Keratinocyte (primary cell): Measurements from ENCODE around the gene XRRA1. TPM values are rescaled to one million over a fixed set of nuclear protein-coding genes. Genes with fewer than 3 reads are reported as not detected.
"Not testable (repeated sequence)": the region's sequence is repeated elsewhere in the genome, so short reads cannot be mapped to it uniquely, and the experiment has no call there.

Experiments
- DNase-seq: peaks from one replicate; pipeline ENCODE4 v3.0.0-alpha.2; 2011; ENCODE audit warnings: low read depth, missing footprints, low spot score
- FAIRE-seq: peaks from 2 replicates; lab custom pipeline; 2011; peaks lifted over from hg19 to GRCh38; lab: Jason Lieb, UNC
- H2AFZ ChIP-seq: 2 replicates; pipeline ENCODE4 v1.6.0; 2012; ENCODE audit warnings: low read length, control low read depth, inconsistent platforms; ENCODE audit not compliant: control insufficient read depth
- H3K27ac ChIP-seq: 2 replicates; pipeline ENCODE4 v1.5.1; 2011; ENCODE audit warnings: low read length; ENCODE audit not compliant: control insufficient read depth, insufficient read depth
- H3K27me3 ChIP-seq: 3 replicates; pipeline ENCODE4 v1.6.0; 2011; ENCODE audit warnings: low read length; ENCODE audit not compliant: control insufficient read depth, insufficient read depth; ENCODE audit errors: extremely low read depth
- H3K36me3 ChIP-seq, 2 experiments: 2 replicates in 1 of 2; 3 replicates in 1 of 2; pipeline ENCODE4 v1.5.1; 2011; ENCODE audit warnings: low read length in 2 of 2, mild to moderate bottlenecking in 1 of 2; ENCODE audit not compliant: control insufficient read depth in 2 of 2, insufficient read depth in 2 of 2; ENCODE audit errors: extremely low read depth in 1 of 2
- H3K4me1 ChIP-seq: 3 replicates; pipeline ENCODE4 v1.5.1; 2011; ENCODE audit warnings: low read length; ENCODE audit not compliant: control insufficient read depth, insufficient read depth; ENCODE audit errors: extremely low read depth
- H3K4me2 ChIP-seq: 3 replicates; pipeline ENCODE4 v1.6.0; 2011; ENCODE audit warnings: low read depth, low read length; ENCODE audit not compliant: control insufficient read depth, insufficient read depth; ENCODE audit errors: extremely low read depth
- H3K4me3 ChIP-seq, 3 experiments: fragments of 200-600 bp in 1 of 3; sonication (generic) in 1 of 3; 2 replicates in 2 of 3; 3 replicates in 1 of 3; pipeline ENCODE4 v1.5.1; 2011 to 2016; ENCODE audit warnings: low read length in 3 of 3, mild to moderate bottlenecking in 3 of 3, control low read depth in 2 of 3, inconsistent platforms in 1 of 3, low read depth in 1 of 3, mixed read lengths in 1 of 3, mixed run types in 1 of 3, moderate library complexity in 1 of 3; ENCODE audit not compliant: control insufficient read depth in 2 of 3, insufficient read depth in 2 of 3; ENCODE audit errors: extremely low read depth in 1 of 3
- H3K79me2 ChIP-seq: 2 replicates; pipeline ENCODE4 v1.6.0; 2012; ENCODE audit warnings: low read length; ENCODE audit not compliant: control insufficient read depth, insufficient read depth
- H3K9ac ChIP-seq: 3 replicates; pipeline ENCODE4 v1.6.0; 2011; ENCODE audit warnings: low read length; ENCODE audit not compliant: control insufficient read depth, insufficient read depth; ENCODE audit errors: extremely low read depth
- H3K9me1 ChIP-seq: 3 replicates; pipeline ENCODE4 v1.6.0; 2011; ENCODE audit warnings: low read length; ENCODE audit not compliant: control insufficient read depth, insufficient read depth; ENCODE audit errors: extremely low read depth
- H3K9me3 ChIP-seq: 2 replicates; pipeline ENCODE4 v1.5.1; 2012; ENCODE audit warnings: low read depth, low read length; ENCODE audit not compliant: control insufficient read depth
- H4K20me1 ChIP-seq: 3 replicates; pipeline ENCODE4 v1.6.0; 2011; ENCODE audit warnings: low read length; ENCODE audit not compliant: control insufficient read depth, insufficient read depth; ENCODE audit errors: extremely low read depth
- EZH2 ChIP-seq: IDR thresholded peaks from one replicate; pipeline ENCODE4 v1.6.1; 2012; ENCODE audit warnings: inconsistent platforms, mild to moderate bottlenecking, low read length, moderate library complexity
- dilution Hi-C: fragments of 300-500 bp; cut with MboI; formaldehyde crosslinking; loops from one replicate; pipeline ENCODE4 v1.7.0; 2020; ENCODE audit warnings: low sequenced_read_pairs; ENCODE audit not compliant: extremely low pct_ligation_motif_present
- polyA plus RNA-seq, 5 experiments: library from polyadenylated mRNA; depleted of rRNA in 3 of 5; stranded (reverse) in 3 of 5; stranded (forward) in 1 of 5; unstranded in 1 of 5; fragments of >200 nt; gene quantifications; 1 replicate in 1 of 5; 2 replicates in 3 of 5; 3 replicates in 1 of 5; pipeline versions ENCODE4 v1.2.1 to v1.2.3, GENCODE V29; 2011 to 2012; ENCODE audit warnings: missing spikeins in 2 of 5, low read depth in 1 of 5, low replicate concordance in 1 of 5
- TF ChIP-seq, protein P1 (sequence below), 3 experiments: IDR thresholded peaks in 1 of 3; conservative IDR thresholded peaks in 1 of 3; optimal IDR thresholded peaks in 1 of 3; 2 replicates in 2 of 3; 3 replicates in 1 of 3; pipeline versions ENCODE3 to v1.5.1; 2011; ENCODE audit warnings: low read length in 3 of 3, mild to moderate bottlenecking in 3 of 3, moderate library complexity in 2 of 3, control low read depth in 1 of 3, inconsistent platforms in 1 of 3; ENCODE audit not compliant: insufficient read depth in 2 of 3; ENCODE audit errors: extremely low read depth in 1 of 3

Gene XRRA1
- polyA plus RNA-seq, 1 donor (not counting 4 experiments of a cell fraction or from before 2014, with no cell fraction given) = 9.1 TPM

DNA sequence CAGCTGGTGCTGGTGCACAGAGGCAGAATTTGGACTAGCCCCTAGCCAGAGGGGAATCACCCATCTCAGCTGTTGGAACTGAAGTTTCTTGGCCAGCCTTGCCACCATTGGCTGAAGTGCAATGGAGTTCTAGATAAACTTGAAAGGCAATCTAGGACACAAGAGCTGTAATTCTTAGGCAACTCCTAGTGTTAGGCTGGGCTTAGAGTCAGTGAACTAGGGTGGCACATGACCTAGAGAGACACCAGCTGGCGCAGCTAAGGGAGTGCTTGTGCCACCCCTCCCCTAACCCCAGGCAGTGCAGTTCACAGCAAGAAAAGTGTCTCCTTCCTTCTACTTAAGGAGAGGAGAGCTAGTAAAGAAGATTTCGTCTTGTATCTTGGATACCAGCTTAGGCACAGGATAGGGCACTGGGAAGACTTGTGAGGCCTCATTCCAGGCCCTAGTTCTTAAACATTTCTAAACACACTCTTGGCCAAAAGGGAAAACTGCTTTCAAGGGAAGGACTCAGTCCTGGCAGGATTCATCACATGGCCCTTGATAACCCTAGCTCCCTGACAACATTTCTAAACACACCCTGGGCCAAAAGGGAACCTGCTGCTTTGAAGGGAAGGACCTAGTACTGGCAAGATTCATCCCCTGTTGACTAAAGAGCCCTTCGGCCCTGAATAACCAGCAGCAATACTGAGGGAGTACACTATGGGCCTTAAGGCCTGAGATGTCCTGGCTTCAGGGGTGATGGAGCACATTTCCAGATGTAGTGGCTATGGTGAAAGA is 53.4 kb downstream of the XRRA1 start:
- no peak for DNase-seq
- Histone ChIP-seq H3K9me1 (no peaks in the 10 kb centered on the region), H4K20me1 (no peaks in the 10 kb centered on the region), H3K27ac (no peak overlapping the region), H3K9me3 (no peaks in the 10 kb centered on the region), H3K4me3 (no peak overlapping the region), H3K27me3 (no peaks in the 10 kb centered on the region), H3K4me2 (no peak overlapping the region), H3K36me3 (no peaks in the 10 kb centered on the region), H2AFZ (no peak overlapping the region), H3K79me2 (no peaks in the 10 kb centered on the region), H3K9ac (no peak overlapping the region), H3K4me1 (no peaks in the 10 kb centered on the region)
- FAIRE-seq = no peak
- TF ChIP-seq, protein P1, sequence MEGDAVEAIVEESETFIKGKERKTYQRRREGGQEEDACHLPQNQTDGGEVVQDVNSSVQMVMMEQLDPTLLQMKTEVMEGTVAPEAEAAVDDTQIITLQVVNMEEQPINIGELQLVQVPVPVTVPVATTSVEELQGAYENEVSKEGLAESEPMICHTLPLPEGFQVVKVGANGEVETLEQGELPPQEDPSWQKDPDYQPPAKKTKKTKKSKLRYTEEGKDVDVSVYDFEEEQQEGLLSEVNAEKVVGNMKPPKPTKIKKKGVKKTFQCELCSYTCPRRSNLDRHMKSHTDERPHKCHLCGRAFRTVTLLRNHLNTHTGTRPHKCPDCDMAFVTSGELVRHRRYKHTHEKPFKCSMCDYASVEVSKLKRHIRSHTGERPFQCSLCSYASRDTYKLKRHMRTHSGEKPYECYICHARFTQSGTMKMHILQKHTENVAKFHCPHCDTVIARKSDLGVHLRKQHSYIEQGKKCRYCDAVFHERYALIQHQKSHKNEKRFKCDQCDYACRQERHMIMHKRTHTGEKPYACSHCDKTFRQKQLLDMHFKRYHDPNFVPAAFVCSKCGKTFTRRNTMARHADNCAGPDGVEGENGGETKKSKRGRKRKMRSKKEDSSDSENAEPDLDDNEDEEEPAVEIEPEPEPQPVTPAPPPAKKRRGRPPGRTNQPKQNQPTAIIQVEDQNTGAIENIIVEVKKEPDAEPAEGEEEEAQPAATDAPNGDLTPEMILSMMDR (optimal IDR thresholded peaks at IDR 0.05 in 1 of 3, IDR thresholded peaks at IDR 0.05 in 1 of 3, conservative IDR thresholded peaks at IDR 0.05 in 1 of 3; ENCODE audit: extremely low read depth in 1 of 3, insufficient read depth in 2 of 3, low read length in 3 of 3) = no peak
- TF ChIP-seq EZH2 = no peak
- dilution Hi-C loops = no loop called here

DNA sequence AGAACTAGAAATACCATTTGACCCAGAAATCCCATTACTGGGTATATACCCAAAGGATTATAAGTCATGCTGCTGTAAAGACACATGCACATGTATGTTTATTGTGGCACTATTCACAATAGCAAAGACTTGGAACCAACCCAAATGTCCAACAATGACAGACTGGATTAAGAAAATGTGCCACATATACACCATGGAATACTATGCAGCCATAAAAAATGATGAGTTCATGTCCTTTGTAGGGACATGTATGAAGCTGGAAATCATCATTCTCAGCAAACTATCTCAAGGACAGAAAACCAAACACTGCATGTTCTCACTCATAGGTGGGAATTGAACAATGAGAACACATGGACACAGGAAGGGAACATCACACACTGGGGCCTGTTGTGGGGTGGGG is 55.9 kb downstream of the XRRA1 start:
- H2AFZ ChIP-seq, FAIRE-seq, H3K9me3 ChIP-seq, H3K9ac ChIP-seq, H3K9me1 ChIP-seq, DNase-seq, dilution Hi-C loops, H3K27me3 ChIP-seq, H3K36me3 ChIP-seq, H3K27ac ChIP-seq, H3K79me2 ChIP-seq, H3K4me2 ChIP-seq, H3K4me3 ChIP-seq, H3K4me1 ChIP-seq, H4K20me1 ChIP-seq: not testable (repeated sequence)

DNA sequence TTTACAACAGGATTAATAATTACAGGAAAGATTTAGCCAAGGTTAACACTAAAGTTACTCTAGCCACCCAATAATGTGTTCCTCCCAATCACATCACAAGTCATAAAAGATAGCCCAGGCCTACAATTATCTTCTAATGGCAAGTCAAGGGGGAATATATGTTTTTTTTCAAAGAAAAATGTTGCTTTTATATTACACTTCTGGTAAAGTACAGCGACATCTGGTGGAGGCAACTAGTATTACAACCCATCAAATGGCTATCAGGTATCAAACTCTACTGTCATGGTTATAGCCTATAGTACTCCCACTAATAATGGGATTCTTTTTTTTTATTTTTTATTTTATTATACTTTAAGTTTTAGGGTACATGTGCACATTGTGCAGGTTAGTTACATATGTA is 71.8 kb downstream of the XRRA1 start:
- dilution Hi-C loops = no loop called here

More for the DNA sequence above, 71.8 kb downstream of the XRRA1 start:
- Histone ChIP-seq H3K27me3 (no peaks in the 10 kb centered on the region), H3K9ac (no peak overlapping the region), H3K36me3 (peaks cover 0 to 5% of the 10 kb centered on the region in 2 experiments), H3K4me3 (no peak overlapping the region), H3K4me2 (no peak overlapping the region), H2AFZ (no peak overlapping the region), H3K27ac (no peak overlapping the region), H3K79me2 (no peaks in the 10 kb centered on the region), H4K20me1 (no peaks in the 10 kb centered on the region), H3K4me1 (no peaks in the 10 kb centered on the region), H3K9me3 (no peaks in the 10 kb centered on the region), H3K9me1 (no peaks in the 10 kb centered on the region)
- DNase-seq = peak; percentile 21
- no peak for TF ChIP-seq EZH2
- TF ChIP-seq, protein P1 (optimal IDR thresholded peaks at IDR 0.05 in 1 of 3, IDR thresholded peaks at IDR 0.05 in 1 of 3, conservative IDR thresholded peaks at IDR 0.05 in 1 of 3; ENCODE audit: extremely low read depth in 1 of 3, insufficient read depth in 2 of 3, low read length in 3 of 3) = peak in 2 of 3 experiments; percentile 38 to 45
- no peak for FAIRE-seq
